ENCODE data around the gene ATP6V1G2. TPM values are rescaled to one million over a fixed set of nuclear protein-coding genes. Genes with fewer than 3 reads are reported as not detected.

ATP6V1G2 gene
- total RNA-seq, 4 donors from 2014 or later = 1.2 to 1.6 TPM; not detected in 2

GRCh38 chr6:31548544-31548873, 2.1 kb upstream of the ATP6V1G2 start:
- no peak overlapping the region for H3K4me3 ChIP-seq
- intact Hi-C loops (cut with DNase I; ENCODE audit: low total_unique reads) = loop anchor here (5.0 kb wide), 1 partner anchor 49 kb away; no protein-coding TSS in a partner anchor
- H3K27ac ChIP-seq = peak overlapping the region; percentile 84 to 95

GRCh38 chr6:31547727-31548543, 1.5 kb upstream of the ATP6V1G2 start:
- no peak for TF ChIP-seq CTCF (IDR thresholded peaks at IDR 0.05)
- TF ChIP-seq POLR2A (IDR thresholded peaks at IDR 0.05) = no peak
- peaks cover 0 to 3% of the 10 kb centered on the region in 2 donors for H3K4me1 ChIP-seq
- H3K36me3 ChIP-seq = no peaks in the 10 kb centered on the region
- H3K27ac ChIP-seq = peak overlapping the region; percentile 84 to 95
- peak overlapping the region; percentile 34 to 42 for H3K4me3 ChIP-seq
- intact Hi-C loops (cut with DNase I; ENCODE audit: low total_unique reads) = loop anchor here (5.0 kb wide), 1 partner anchor 49 kb away; no protein-coding TSS in a partner anchor
- H3K27me3 ChIP-seq = no peaks in the 10 kb centered on the region
- no peak for DNase-seq
- no peaks in the 10 kb centered on the region for H3K9me3 ChIP-seq

More at GRCh38 chr6:31548544-31548873, 2.1 kb upstream of the ATP6V1G2 start:
- Histone ChIP-seq H3K4me1 (peaks cover 0 to 3% of the 10 kb centered on the region in 2 donors), H3K27me3 (no peaks in the 10 kb centered on the region), H3K36me3 (no peaks in the 10 kb centered on the region), H3K9me3 (no peaks in the 10 kb centered on the region)
- no peak for DNase-seq
- TF ChIP-seq POLR2A (IDR thresholded peaks at IDR 0.05) (no peak), CTCF (IDR thresholded peaks at IDR 0.05) (no peak)

GRCh38 chr6:31546958-31547726, 734 bp upstream of the ATP6V1G2 start, which contains the start of gene NFKBIL1:
NFKBIL1 (plus strand) TSS chr6:31547608; CDS start chr6:31547695, 87 bp downstream.
- intact Hi-C loops (cut with DNase I; ENCODE audit: low total_unique reads) = loop anchor here (5.0 kb wide), 1 partner anchor 50 kb away; no protein-coding TSS in a partner anchor
- peaks cover 0 to 3% of the 10 kb centered on the region in 2 donors for H3K4me1 ChIP-seq
- no peaks in the 10 kb centered on the region for H3K9me3 ChIP-seq
- no peaks in the 10 kb centered on the region for H3K27me3 ChIP-seq
- peak within 1 kb of the TSS; percentile 34 to 42 for H3K4me3 ChIP-seq
- H3K36me3 ChIP-seq = no peaks in the 10 kb centered on the region
- peak within 1 kb of the TSS; percentile 84 to 95 for H3K27ac ChIP-seq
- peak; percentile 96 to 97 for DNase-seq
- TF ChIP-seq POLR2A (IDR thresholded peaks at IDR 0.05) (peak; percentile 65 to 77), CTCF (IDR thresholded peaks at IDR 0.05) (peak in 2 of 4 experiments; percentile 24 to 29)

GRCh38 chr6:31545291-31545690, 1.1 kb downstream of the ATP6V1G2 start:
- no peak for DNase-seq
- intact Hi-C loops (cut with DNase I; ENCODE audit: low total_unique reads) = loop anchor here (5.0 kb wide), 1 partner anchor 52 kb away; no protein-coding TSS in a partner anchor
- H3K27me3 ChIP-seq = no peaks in the 10 kb centered on the region
- H3K4me3 ChIP-seq = no peak overlapping the region
- H3K4me1 ChIP-seq = peaks cover 1 to 4% of the 10 kb centered on the region in 2 donors
- no peak for TF ChIP-seq POLR2A (IDR thresholded peaks at IDR 0.05)
- TF ChIP-seq CTCF (IDR thresholded peaks at IDR 0.05) = no peak
- H3K9me3 ChIP-seq = no peaks in the 10 kb centered on the region
- no peak overlapping the region for H3K27ac ChIP-seq
- no peaks in the 10 kb centered on the region for H3K36me3 ChIP-seq

All from uterus (tissue), 4 donors.